Common myeloid progenitor, CD34-positive (primary cell): ENCODE measurements around the gene EFCAB8.

Source experiments
- CTCF ChIA-PET: fragments of 350-600 bp; sonication (Branson Sonifier 250); formaldehyde crosslinking; loops from one replicate; lab custom pipeline; 2021; ENCODE audit warnings: antibody characterized with exemption; lab: Charles Lee
- POLR2A ChIA-PET: fragments of 350-600 bp; sonication (Branson Sonifier 250); formaldehyde crosslinking; loops from one replicate; lab custom pipeline; 2021; ENCODE audit warnings: antibody characterized with exemption; lab: Charles Lee
- DNase-seq, 3 donors: peaks; one replicate each; pipeline versions ENCODE4 v3.0.0 to v3.0.0-alpha.2; 2013
- H3K27ac ChIP-seq, 2 experiments: 1 replicate in 1 of 2; 2 replicates in 1 of 2; pipeline ENCODE4 v1.7.0; 2013; ENCODE audit warnings: inconsistent platforms in 2 of 2, low read length in 2 of 2, mild to moderate bottlenecking in 2 of 2, low read depth in 1 of 2, moderate library complexity in 1 of 2; ENCODE audit not compliant: severe bottlenecking in 2 of 2, insufficient read depth in 1 of 2, poor library complexity in 1 of 2
- H3K27me3 ChIP-seq, 5 experiments: replicated peaks in 2 of 5; 1 replicate in 3 of 5; 2 replicates in 2 of 5; pipeline versions ENCODE4 v1.6.1 to v1.7.0; 2013; ENCODE audit warnings: low read length in 4 of 5, mild to moderate bottlenecking in 2 of 5, moderate library complexity in 2 of 5, inconsistent platforms in 1 of 5; ENCODE audit not compliant: insufficient read depth in 5 of 5, control insufficient read depth in 4 of 5
- H3K36me3 ChIP-seq, 4 experiments: 1 replicate in 2 of 4; 2 replicates in 2 of 4; pipeline versions ENCODE4 v1.6.1 to v1.7.0; 2013; ENCODE audit warnings: low read length in 3 of 4, control low read depth in 1 of 4, mild to moderate bottlenecking in 1 of 4; ENCODE audit not compliant: control insufficient read depth in 4 of 4, insufficient read depth in 4 of 4
- H3K4me1 ChIP-seq, 4 experiments: 1 replicate in 3 of 4; 2 replicates in 1 of 4; pipeline versions ENCODE4 v1.6.1 to v1.7.1; 2013; ENCODE audit warnings: low read length in 3 of 4, mild to moderate bottlenecking in 3 of 4, control low read depth in 1 of 4, inconsistent platforms in 1 of 4, moderate library complexity in 1 of 4; ENCODE audit not compliant: control insufficient read depth in 4 of 4, insufficient read depth in 4 of 4; ENCODE audit errors: control extremely low read depth in 1 of 4
- H3K4me3 ChIP-seq, 7 experiments: 1 replicate in 4 of 7; 2 replicates in 3 of 7; pipeline versions ENCODE4 v1.5.1 to v1.7.0; 2013; ENCODE audit warnings: mild to moderate bottlenecking in 7 of 7, low read length in 6 of 7, moderate library complexity in 6 of 7, inconsistent platforms in 2 of 7, low read depth in 2 of 7, control low read depth in 1 of 7; ENCODE audit not compliant: insufficient read depth in 4 of 7, control insufficient read depth in 1 of 7; ENCODE audit errors: extremely low read depth in 1 of 7
- H3K9me3 ChIP-seq, 5 experiments: 1 replicate in 4 of 5; 2 replicates in 1 of 5; pipeline versions ENCODE4 v1.6.1 to v1.7.1; 2013; ENCODE audit warnings: low read length in 4 of 5, mild to moderate bottlenecking in 2 of 5, inconsistent platforms in 1 of 5, low read depth in 1 of 5, moderate library complexity in 1 of 5; ENCODE audit not compliant: control insufficient read depth in 4 of 5, insufficient read depth in 2 of 5; ENCODE audit errors: control extremely low read depth in 1 of 5
- WGBS: methylation state at CpG from one replicate; pipeline ENCODE4 v1.1.5; 2013; ENCODE audit not compliant: insufficient coverage; 5-methylcytosine and 5-hydroxymethylcytosine counted together

Gene EFCAB8

GRCh38 chr20:32984631-32985354 is 126.1 kb downstream of the EFCAB8 start:
- Histone ChIP-seq H3K4me1 (peaks cover 0 to 15% (median 0%) of the 10 kb centered on the region in 4 experiments), H3K9me3 (no peaks in the 10 kb centered on the region), H3K27ac (no peak overlapping the region), H3K27me3 (no peaks in the 10 kb centered on the region), H3K36me3 (no peaks in the 10 kb centered on the region), H3K4me3 (no peak overlapping the region)
- DNase-seq, result no peak
- CTCF ChIA-PET, result interaction anchor here (1.5 kb wide), 1 partner anchor 11 kb away, joined by 5 read pairs; no protein-coding TSS in a partner anchor
- POLR2A ChIA-PET, result no interaction called here
- over 99% methylated on average over 8 of the region's 9 CpGs for WGBS

GRCh38 chr20:32985596-32985995 is 126.9 kb downstream of the EFCAB8 start:
- Histone ChIP-seq H3K27ac (no peak overlapping the region), H3K36me3 (no peaks in the 10 kb centered on the region), H3K9me3 (no peaks in the 10 kb centered on the region), H3K4me1 (peaks cover 0 to 17% (median 0%) of the 10 kb centered on the region in 4 experiments), H3K27me3 (no peaks in the 10 kb centered on the region), H3K4me3 (no peak overlapping the region)
- CTCF ChIA-PET, result interaction anchor here (1.2 to 1.5 kb wide), 2 partner anchors 12 to 16 kb away, joined by 4 to 5 read pairs; no protein-coding TSS in a partner anchor
- no peak for DNase-seq
- POLR2A ChIA-PET, result no interaction called here
- WGBS, result 71% methylated on average over 3 of the region's 6 CpGs

GRCh38 chr20:32986331-32986966 is 127.7 kb downstream of the EFCAB8 start:
- WGBS, result 88% methylated on average over 13 of the region's 18 CpGs
- POLR2A ChIA-PET, result no interaction called here
- DNase-seq, result no peak
- Histone ChIP-seq H3K9me3 (no peaks in the 10 kb centered on the region), H3K36me3 (no peaks in the 10 kb centered on the region), H3K27ac (no peak overlapping the region), H3K4me1 (peaks cover 0 to 19% (median 1%) of the 10 kb centered on the region in 4 experiments), H3K4me3 (no peak overlapping the region), H3K27me3 (no peaks in the 10 kb centered on the region)
- CTCF ChIA-PET, result interaction anchor here (0.5 to 1.5 kb wide), 4 partner anchors 13 to 1569 kb away, joined by 3 to 5 read pairs (median 4); no protein-coding TSS in a partner anchor

- no peak overlapping the region for H3K4me3 ChIP-seq
- ChIA-PET POLR2A (no interaction called here), CTCF (interaction anchor here (0.5 to 1.3 kb wide), 2 partner anchors 30 to 1570 kb away, joined by 3 read pairs; no protein-coding TSS in a partner anchor)
- no peaks in the 10 kb centered on the region for H3K36me3 ChIP-seq
- no peak overlapping the region for H3K27ac ChIP-seq
- H3K27me3 ChIP-seq, result no peaks in the 10 kb centered on the region
- no peak for DNase-seq
- H3K9me3 ChIP-seq, result no peaks in the 10 kb centered on the region
- peaks cover 0 to 27% (median 1%) of the 10 kb centered on the region in 4 experiments for H3K4me1 ChIP-seq
- WGBS, result 100% methylated on average over 8 of the region's 11 CpGs
Measured at GRCh38 chr20:32987044-32987825, 128.5 kb downstream of the EFCAB8 start.

- no peaks in the 10 kb centered on the region for H3K36me3 ChIP-seq
- CTCF ChIA-PET, result no interaction called here
- H3K4me1 ChIP-seq, result peaks cover 0 to 23% (median 1%) of the 10 kb centered on the region in 4 experiments
- no peaks in the 10 kb centered on the region for H3K9me3 ChIP-seq
- no peak overlapping the region for H3K4me3 ChIP-seq
- no peaks in the 10 kb centered on the region for H3K27me3 ChIP-seq
- WGBS, result 97% methylated on average over 16 of the region's 16 CpGs
- H3K27ac ChIP-seq, result no peak overlapping the region
- DNase-seq, result no peak
- POLR2A ChIA-PET, result no interaction called here
Measured at GRCh38 chr20:32988008-32988407, 129.3 kb downstream of the EFCAB8 start.

- DNase-seq, result no peak
- no peaks in the 10 kb centered on the region for H3K36me3 ChIP-seq
- H3K9me3 ChIP-seq, result no peaks in the 10 kb centered on the region
- H3K27me3 ChIP-seq, result no peaks in the 10 kb centered on the region
- H3K4me3 ChIP-seq, result no peak overlapping the region
- ChIA-PET CTCF (interaction anchor here (1.3 kb wide), 1 partner anchor 8 kb away, joined by 3 read pairs; no protein-coding TSS in a partner anchor), POLR2A (no interaction called here)
- no peak overlapping the region for H3K27ac ChIP-seq
- H3K4me1 ChIP-seq, result peaks cover 0 to 23% (median 1%) of the 10 kb centered on the region in 4 experiments
- WGBS, result over 99% methylated on average over 13 of the region's 14 CpGs
Measured at GRCh38 chr20:32989507-32990283, 131.0 kb downstream of the EFCAB8 start.
